HepG2 (cell line): ENCODE data around the gene HLA-DOA. TPM values are rescaled to one million over a fixed set of nuclear protein-coding genes. Genes with fewer than 3 reads are reported as not detected.

Source experiments
- HMGA1 ChIP-seq: sonication (generic); formaldehyde crosslinking; conservative IDR thresholded peaks from 2 replicates; pipeline ENCODE4 v1.4.0; 2020; ENCODE audit warnings: missing genetic modification reagents
- MED8 ChIP-seq: sonication (generic); formaldehyde crosslinking; IDR thresholded peaks from 2 replicates; pipeline ENCODE4 v1.8.1; 2023; ENCODE audit warnings: mild to moderate bottlenecking, missing genetic modification reagents; ENCODE audit not compliant: insufficient replicate concordance
- NFE2 ChIP-seq: sonication (generic); formaldehyde crosslinking; IDR thresholded peaks from 2 replicates; pipeline ENCODE4 v1.4.0; 2020; ENCODE audit warnings: missing genetic modification reagents
- NR2C2 ChIP-seq: sonication (generic); formaldehyde crosslinking; IDR thresholded peaks from 2 replicates; pipeline ENCODE4 v1.4.0; 2020; ENCODE audit warnings: missing genetic modification reagents, mild to moderate bottlenecking, moderate library complexity, borderline replicate concordance
- SETDB1 ChIP-seq: sonication (generic); formaldehyde crosslinking; IDR thresholded peaks from 2 replicates; pipeline ENCODE4 v1.5.1; 2020; ENCODE audit warnings: missing genetic modification reagents, mild to moderate bottlenecking, borderline replicate concordance
- SP1 ChIP-seq, 2 experiments: fragments of 450-650 bp in 1 of 2; sonication (generic) in 1 of 2; formaldehyde crosslinking in 1 of 2; IDR thresholded peaks; 2 replicates each; pipeline versions ENCODE4 v1.4.0 to v1.6.1; 2016 to 2020; ENCODE audit warnings: missing genetic modification reagents in 1 of 2
- TEAD3 ChIP-seq: optimal IDR thresholded peaks from 2 replicates; pipeline ENCODE3; 2016; ENCODE audit warnings: borderline replicate concordance
- XBP1 ChIP-seq: sonication (generic); formaldehyde crosslinking; IDR thresholded peaks from 2 replicates; pipeline ENCODE4 v1.5.0; 2020; ENCODE audit warnings: missing genetic modification reagents
- ZNF367 ChIP-seq: sonication (generic); formaldehyde crosslinking; IDR thresholded peaks from 2 replicates; pipeline ENCODE4 v1.4.0; 2020; ENCODE audit warnings: missing genetic modification reagents, borderline replicate concordance
- ZNF543 ChIP-seq: sonication (generic); formaldehyde crosslinking; IDR thresholded peaks from 2 replicates; pipeline ENCODE4 v1.4.0; 2020; ENCODE audit warnings: mild to moderate bottlenecking, missing genetic modification reagents
- ZNF558 ChIP-seq: sonication (generic); formaldehyde crosslinking; IDR thresholded peaks from 2 replicates; pipeline ENCODE4 v1.9.0; 2022; ENCODE audit warnings: mild to moderate bottlenecking, missing genetic modification reagents, borderline replicate concordance
- ZNF607 ChIP-seq: sonication (generic); formaldehyde crosslinking; IDR thresholded peaks from 2 replicates; pipeline ENCODE4 v1.5.1; 2020; ENCODE audit warnings: missing genetic modification reagents, mild to moderate bottlenecking, borderline replicate concordance
- polyA plus RNA-seq, 8 experiments: library from polyadenylated mRNA; depleted of rRNA in 3 of 8; stranded (reverse) in 7 of 8; unstranded in 1 of 8; fragments of >200 nt; fragmentation: Illumina TruSeq in 4 of 8; extraction: Trizol in 4 of 8; gene quantifications; 2 replicates each; pipeline versions ENCODE4 v1.2.1 to v1.2.3, GENCODE V29; 2011 to 2016; ENCODE audit warnings: low read depth in 4 of 8, missing spikeins in 1 of 8, mixed read lengths in 1 of 8; ENCODE audit not compliant: insufficient read depth in 1 of 8
- total RNA-seq, 5 experiments: library from RNA; depleted of rRNA; stranded (reverse); fragments of >200 nt; fragmentation: Illumina TruSeq; extraction: Trizol; gene quantifications; 2 replicates each; pipeline ENCODE4 v1.2.3, GENCODE V29; 2016; ENCODE audit warnings: low read depth in 1 of 5
- TF ChIP-seq, protein P1 (sequence below): sonication (generic); formaldehyde crosslinking; IDR thresholded peaks from 2 replicates; pipeline ENCODE4 v1.4.0; 2020; ENCODE audit warnings: missing genetic modification reagents, borderline replicate concordance
- TF ChIP-seq, protein P2 (sequence below): sonication (generic); formaldehyde crosslinking; IDR thresholded peaks from 2 replicates; pipeline ENCODE4 v1.8.1; 2023; ENCODE audit warnings: mild to moderate bottlenecking, missing genetic modification reagents
- TF ChIP-seq, protein P3 (sequence below), 2 experiments: sonication (generic) in 1 of 2; formaldehyde crosslinking in 1 of 2; IDR thresholded peaks; 2 replicates each; pipeline versions ENCODE4 v1.4.0 to v1.6.1; 2016 to 2020; ENCODE audit warnings: borderline replicate concordance in 1 of 2, low read depth in 1 of 2, mild to moderate bottlenecking in 1 of 2, missing genetic modification reagents in 1 of 2
- TF ChIP-seq, protein P4 (sequence below): sonication (generic); formaldehyde crosslinking; conservative IDR thresholded peaks from 2 replicates; pipeline ENCODE4 v1.4.0; 2020; ENCODE audit warnings: missing genetic modification reagents

HLA-DOA gene
- total and polyA plus RNA-seq, 2 of the 13 experiments (the other 11 are each of a cell fraction or from before 2014, with no cell fraction given), result 0.03 to 0.09 TPM

DNA sequence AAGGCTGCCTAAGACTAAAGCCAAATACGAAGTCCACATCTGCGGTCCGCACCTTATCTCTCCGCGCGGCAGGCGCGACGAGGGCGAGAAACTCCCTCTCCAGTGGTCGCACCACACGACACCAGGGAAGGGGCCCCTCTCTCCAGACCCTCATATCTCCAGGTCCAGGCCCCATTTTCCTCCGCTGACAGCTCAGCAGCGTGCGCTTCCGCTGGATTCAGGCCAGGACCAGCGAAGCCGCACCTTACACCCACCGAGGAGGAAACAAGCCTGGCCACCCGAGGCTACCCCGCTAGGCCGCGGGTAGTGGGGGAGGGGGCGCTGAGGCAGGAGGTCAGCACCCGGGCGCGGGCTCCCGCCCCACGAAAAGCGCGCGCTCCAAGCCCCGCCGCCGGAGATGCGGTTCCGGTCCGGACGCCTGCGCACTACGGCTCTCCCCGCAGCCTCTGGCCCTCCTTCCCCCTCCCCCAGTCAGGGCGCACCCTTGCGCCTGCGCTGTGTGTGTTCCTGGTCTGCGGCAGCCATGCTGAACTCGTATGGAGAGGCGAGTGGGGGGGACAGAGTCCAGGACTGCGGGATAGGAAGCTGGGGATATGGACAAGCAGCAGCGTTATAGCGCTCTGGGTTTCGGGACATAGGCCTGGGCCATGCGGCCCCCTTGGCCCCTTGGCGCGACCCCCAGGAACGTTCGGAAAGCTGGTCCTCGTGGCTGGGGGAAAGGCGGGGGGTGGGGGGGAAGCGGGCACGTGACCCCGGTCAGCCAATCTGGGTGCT, 41.1 kb downstream of the HLA-DOA start, which contains the start of gene BRD2 (continued):
- TF ChIP-seq SETDB1 (0 out of 2 replicates have a peak, but pooled peaks have one; percentile 24), XBP1 (0 out of 2 replicates have a peak, but pooled peaks have one; percentile 57), HMGA1 (CRISPR knock-in tag) (no peak), ZNF543 (CRISPR knock-in tag) (peak; percentile 90; the same call in 1 of the 2 replicates), MED8 (CRISPR knock-in tag) (peak; percentile 73), ZNF558 (CRISPR knock-in tag) (peak; percentile 89; the same call in 1 of the 2 replicates), SP1 (IDR thresholded peaks at IDR 0.05) (no peak), SP1 (CRISPR knock-in tag; IDR thresholded peaks at IDR 0.05) (no peak; the same call in 1 of the 2 replicates), NR2C2 (CRISPR knock-in tag) (peak; percentile 68; the same call in 1 of the 2 replicates), TEAD3 (CRISPR knock-in tag) (peak; percentile 70), ZNF607 (CRISPR knock-in tag) (peak; percentile 89), ZNF367 (peak; percentile 85; the same call in 1 of the 2 replicates), NFE2 (no peak)
- TF ChIP-seq, protein P1, sequence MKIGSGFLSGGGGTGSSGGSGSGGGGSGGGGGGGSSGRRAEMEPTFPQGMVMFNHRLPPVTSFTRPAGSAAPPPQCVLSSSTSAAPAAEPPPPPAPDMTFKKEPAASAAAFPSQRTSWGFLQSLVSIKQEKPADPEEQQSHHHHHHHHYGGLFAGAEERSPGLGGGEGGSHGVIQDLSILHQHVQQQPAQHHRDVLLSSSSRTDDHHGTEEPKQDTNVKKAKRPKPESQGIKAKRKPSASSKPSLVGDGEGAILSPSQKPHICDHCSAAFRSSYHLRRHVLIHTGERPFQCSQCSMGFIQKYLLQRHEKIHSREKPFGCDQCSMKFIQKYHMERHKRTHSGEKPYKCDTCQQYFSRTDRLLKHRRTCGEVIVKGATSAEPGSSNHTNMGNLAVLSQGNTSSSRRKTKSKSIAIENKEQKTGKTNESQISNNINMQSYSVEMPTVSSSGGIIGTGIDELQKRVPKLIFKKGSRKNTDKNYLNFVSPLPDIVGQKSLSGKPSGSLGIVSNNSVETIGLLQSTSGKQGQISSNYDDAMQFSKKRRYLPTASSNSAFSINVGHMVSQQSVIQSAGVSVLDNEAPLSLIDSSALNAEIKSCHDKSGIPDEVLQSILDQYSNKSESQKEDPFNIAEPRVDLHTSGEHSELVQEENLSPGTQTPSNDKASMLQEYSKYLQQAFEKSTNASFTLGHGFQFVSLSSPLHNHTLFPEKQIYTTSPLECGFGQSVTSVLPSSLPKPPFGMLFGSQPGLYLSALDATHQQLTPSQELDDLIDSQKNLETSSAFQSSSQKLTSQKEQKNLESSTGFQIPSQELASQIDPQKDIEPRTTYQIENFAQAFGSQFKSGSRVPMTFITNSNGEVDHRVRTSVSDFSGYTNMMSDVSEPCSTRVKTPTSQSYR (CRISPR knock-in tag), result peak; percentile 98
- TF ChIP-seq, protein P2, sequence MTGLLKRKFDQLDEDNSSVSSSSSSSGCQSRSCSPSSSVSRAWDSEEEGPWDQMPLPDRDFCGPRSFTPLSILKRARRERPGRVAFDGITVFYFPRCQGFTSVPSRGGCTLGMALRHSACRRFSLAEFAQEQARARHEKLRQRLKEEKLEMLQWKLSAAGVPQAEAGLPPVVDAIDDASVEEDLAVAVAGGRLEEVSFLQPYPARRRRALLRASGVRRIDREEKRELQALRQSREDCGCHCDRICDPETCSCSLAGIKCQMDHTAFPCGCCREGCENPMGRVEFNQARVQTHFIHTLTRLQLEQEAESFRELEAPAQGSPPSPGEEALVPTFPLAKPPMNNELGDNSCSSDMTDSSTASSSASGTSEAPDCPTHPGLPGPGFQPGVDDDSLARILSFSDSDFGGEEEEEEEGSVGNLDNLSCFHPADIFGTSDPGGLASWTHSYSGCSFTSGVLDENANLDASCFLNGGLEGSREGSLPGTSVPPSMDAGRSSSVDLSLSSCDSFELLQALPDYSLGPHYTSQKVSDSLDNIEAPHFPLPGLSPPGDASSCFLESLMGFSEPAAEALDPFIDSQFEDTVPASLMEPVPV, result peak; percentile 99
- TF ChIP-seq, protein P3, sequence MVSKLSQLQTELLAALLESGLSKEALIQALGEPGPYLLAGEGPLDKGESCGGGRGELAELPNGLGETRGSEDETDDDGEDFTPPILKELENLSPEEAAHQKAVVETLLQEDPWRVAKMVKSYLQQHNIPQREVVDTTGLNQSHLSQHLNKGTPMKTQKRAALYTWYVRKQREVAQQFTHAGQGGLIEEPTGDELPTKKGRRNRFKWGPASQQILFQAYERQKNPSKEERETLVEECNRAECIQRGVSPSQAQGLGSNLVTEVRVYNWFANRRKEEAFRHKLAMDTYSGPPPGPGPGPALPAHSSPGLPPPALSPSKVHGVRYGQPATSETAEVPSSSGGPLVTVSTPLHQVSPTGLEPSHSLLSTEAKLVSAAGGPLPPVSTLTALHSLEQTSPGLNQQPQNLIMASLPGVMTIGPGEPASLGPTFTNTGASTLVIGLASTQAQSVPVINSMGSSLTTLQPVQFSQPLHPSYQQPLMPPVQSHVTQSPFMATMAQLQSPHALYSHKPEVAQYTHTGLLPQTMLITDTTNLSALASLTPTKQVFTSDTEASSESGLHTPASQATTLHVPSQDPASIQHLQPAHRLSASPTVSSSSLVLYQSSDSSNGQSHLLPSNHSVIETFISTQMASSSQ (IDR thresholded peaks at IDR 0.05; ENCODE audit: low read depth), result 0 out of 2 replicates have a peak, but pooled peaks have one; percentile 11
- TF ChIP-seq, protein P3 (CRISPR knock-in tag; IDR thresholded peaks at IDR 0.05; ENCODE audit: borderline replicate concordance), result peak; percentile 30; the same call in 1 of the 2 replicates
- TF ChIP-seq, protein P4, sequence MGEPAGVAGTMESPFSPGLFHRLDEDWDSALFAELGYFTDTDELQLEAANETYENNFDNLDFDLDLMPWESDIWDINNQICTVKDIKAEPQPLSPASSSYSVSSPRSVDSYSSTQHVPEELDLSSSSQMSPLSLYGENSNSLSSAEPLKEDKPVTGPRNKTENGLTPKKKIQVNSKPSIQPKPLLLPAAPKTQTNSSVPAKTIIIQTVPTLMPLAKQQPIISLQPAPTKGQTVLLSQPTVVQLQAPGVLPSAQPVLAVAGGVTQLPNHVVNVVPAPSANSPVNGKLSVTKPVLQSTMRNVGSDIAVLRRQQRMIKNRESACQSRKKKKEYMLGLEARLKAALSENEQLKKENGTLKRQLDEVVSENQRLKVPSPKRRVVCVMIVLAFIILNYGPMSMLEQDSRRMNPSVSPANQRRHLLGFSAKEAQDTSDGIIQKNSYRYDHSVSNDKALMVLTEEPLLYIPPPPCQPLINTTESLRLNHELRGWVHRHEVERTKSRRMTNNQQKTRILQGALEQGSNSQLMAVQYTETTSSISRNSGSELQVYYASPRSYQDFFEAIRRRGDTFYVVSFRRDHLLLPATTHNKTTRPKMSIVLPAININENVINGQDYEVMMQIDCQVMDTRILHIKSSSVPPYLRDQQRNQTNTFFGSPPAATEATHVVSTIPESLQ (CRISPR knock-in tag), result 0 out of 2 replicates have a peak, but pooled peaks have one; percentile 58
